IPS-18c (cell line): Measurements from ENCODE around the gene TMEM88.
"Not testable (repeated sequence)": the region's sequence is repeated elsewhere in the genome, so short reads cannot be mapped to it uniquely, and the experiment has no call there.

ENCODE experiments used
- H3K4me3 ChIP-seq: 2 replicates; pipeline ENCODE4 v1.7.0; 2013; ENCODE audit warnings: low read depth, mild to moderate bottlenecking, low read length, moderate library complexity; ENCODE audit not compliant: insufficient read depth
- H3K9me3 ChIP-seq: one replicate; pipeline ENCODE4 v1.6.1; 2013; ENCODE audit warnings: mild to moderate bottlenecking, low read length, moderate library complexity; ENCODE audit not compliant: control insufficient read depth, insufficient read depth

TMEM88 gene

GRCh38 chr17:7862692-7863437, 8.0 kb downstream of the TMEM88 start:
- no peaks in the 10 kb centered on the region for H3K9me3 ChIP-seq
- H3K4me3 ChIP-seq, result no peak overlapping the region

GRCh38 chr17:7864384-7864783, 9.5 kb downstream of the TMEM88 start:
- not testable (repeated sequence) for H3K4me3 ChIP-seq, H3K9me3 ChIP-seq

- no peaks in the 10 kb centered on the region for H3K9me3 ChIP-seq
- H3K4me3 ChIP-seq, result no peak overlapping the region
These were observed 10.3 kb downstream of the TMEM88 start for GRCh38 chr17:7864995-7865650.

- H3K4me3 ChIP-seq, result no peak overlapping the region
- H3K9me3 ChIP-seq, result no peaks in the 10 kb centered on the region
These were observed 13.0 kb downstream of the TMEM88 start for GRCh38 chr17:7867881-7868329.

- H3K4me3 ChIP-seq, result no peak overlapping the region
- no peaks in the 10 kb centered on the region for H3K9me3 ChIP-seq
These were observed 18.2 kb downstream of the TMEM88 start for GRCh38 chr17:7873051-7873450.

- Histone ChIP-seq H3K4me3 (no peak overlapping the region), H3K9me3 (no peaks in the 10 kb centered on the region)
These were observed 21.0 kb downstream of the TMEM88 start for GRCh38 chr17:7875804-7876370.

GRCh38 chr17:7878234-7878633, 23.4 kb downstream of the TMEM88 start:
- no peaks in the 10 kb centered on the region for H3K9me3 ChIP-seq

GRCh38 chr17:7880076-7880868, 25.4 kb downstream of the TMEM88 start:
- Histone ChIP-seq H3K9me3 (no peaks in the 10 kb centered on the region), H3K4me3 (no peak overlapping the region)

More at GRCh38 chr17:7878234-7878633, 23.4 kb downstream of the TMEM88 start:
- H3K4me3 ChIP-seq, result no peak overlapping the region

- Histone ChIP-seq H3K9me3 (no peaks in the 10 kb centered on the region), H3K4me3 (no peak overlapping the region)
These were observed 26.6 kb downstream of the TMEM88 start for GRCh38 chr17:7881276-7882054.

- H3K4me3 ChIP-seq, result no peak overlapping the region
- no peaks in the 10 kb centered on the region for H3K9me3 ChIP-seq
These were observed 27.2 kb downstream of the TMEM88 start for GRCh38 chr17:7882068-7882467.

GRCh38 chr17:7882629-7883028, 27.8 kb downstream of the TMEM88 start:
- no peaks in the 10 kb centered on the region for H3K9me3 ChIP-seq
- H3K4me3 ChIP-seq, result no peak overlapping the region

GRCh38 chr17:7883781-7884386, 29.0 kb downstream of the TMEM88 start:
- no peak overlapping the region for H3K4me3 ChIP-seq

GRCh38 chr17:7884581-7885366, 29.9 kb downstream of the TMEM88 start:
- Histone ChIP-seq H3K4me3 (peak overlapping the region; percentile 77; the same call in 1 of the 2 replicates), H3K9me3 (no peaks in the 10 kb centered on the region)

More at GRCh38 chr17:7883781-7884386, 29.0 kb downstream of the TMEM88 start:
- no peaks in the 10 kb centered on the region for H3K9me3 ChIP-seq

- Histone ChIP-seq H3K4me3 (peak overlapping the region; percentile 77), H3K9me3 (no peaks in the 10 kb centered on the region)
These were observed 30.7 kb downstream of the TMEM88 start for GRCh38 chr17:7885367-7886226.
